Activated naive CD4-positive, alpha-beta T cell treated with anti-CD3 and anti-CD28 coated beads, Interleukin-2, amount 50 U/mL, for 24 hours (primary cell): ENCODE measurements around the gene EGFL8.
A peak's percentile ranks its signal among the peaks of the same experiment; 100 is the strongest.

Experiments used
- H3K27ac Mint-ChIP-seq: one replicate; pipeline ENCODE4 v1.8.0; 2021; ENCODE audit warnings: mild to moderate bottlenecking, mixed read lengths
- H3K27me3 Mint-ChIP-seq: one replicate; pipeline ENCODE4 v1.8.0; 2021; ENCODE audit warnings: mixed read lengths
- H3K36me3 Mint-ChIP-seq: one replicate; pipeline ENCODE4 v1.8.0; 2021; ENCODE audit warnings: mixed read lengths
- H3K4me1 Mint-ChIP-seq: one replicate; pipeline ENCODE4 v1.8.0; 2021; ENCODE audit warnings: mixed read lengths
- H3K4me3 Mint-ChIP-seq: one replicate; pipeline ENCODE4 v1.8.0; 2021; ENCODE audit warnings: mild to moderate bottlenecking, mixed read lengths
- H3K9me3 Mint-ChIP-seq: one replicate; pipeline ENCODE4 v1.8.0; 2021; ENCODE audit warnings: mixed read lengths

The EGFL8 gene

GRCh38 chr6:32152769-32153563 lies 11.4 kb upstream of the EGFL8 start:
- Mint-ChIP-seq H3K9me3 (no peaks in the 10 kb centered on the region), H3K36me3 (peaks cover 5% of the 10 kb centered on the region), H3K27me3 (peaks cover 4% of the 10 kb centered on the region), H3K4me1 (peaks cover 71% of the 10 kb centered on the region), H3K4me3 (peak overlapping the region; percentile 99), H3K27ac (peak overlapping the region; percentile 82)

GRCh38 chr6:32153564-32154513 lies 10.6 kb upstream of the EGFL8 start, which contains the start of gene PPT2:
Gene PPT2 (plus strand): TSS chr6:32154141. CDS start chr6:32154595, 454 bp downstream.
- Mint-ChIP-seq H3K36me3 (peaks cover 10% of the 10 kb centered on the region), H3K4me1 (peaks cover 63% of the 10 kb centered on the region), H3K4me3 (peak within 1 kb of the TSS; percentile 99), H3K27me3 (peaks cover 4% of the 10 kb centered on the region), H3K9me3 (no peaks in the 10 kb centered on the region), H3K27ac (peak within 1 kb of the TSS; percentile 94)

- no peaks in the 10 kb centered on the region for H3K9me3 Mint-ChIP-seq
- peaks cover 10% of the 10 kb centered on the region for H3K36me3 Mint-ChIP-seq
- peak overlapping the region; percentile 99 for H3K4me3 Mint-ChIP-seq
- peaks cover 59% of the 10 kb centered on the region for H3K4me1 Mint-ChIP-seq
- peaks cover 1% of the 10 kb centered on the region for H3K27me3 Mint-ChIP-seq
- H3K27ac Mint-ChIP-seq = peak overlapping the region; percentile 94
These were observed 9.8 kb upstream of the EGFL8 start for GRCh38 chr6:32154514-32155161.

GRCh38 chr6:32156891-32157290 lies 7.5 kb upstream of the EGFL8 start:
- no peak overlapping the region for H3K27ac Mint-ChIP-seq
- no peaks in the 10 kb centered on the region for H3K9me3 Mint-ChIP-seq
- no peak overlapping the region for H3K4me3 Mint-ChIP-seq
- peaks cover 42% of the 10 kb centered on the region for H3K4me1 Mint-ChIP-seq
- no peaks in the 10 kb centered on the region for H3K27me3 Mint-ChIP-seq
- peaks cover 10% of the 10 kb centered on the region for H3K36me3 Mint-ChIP-seq

GRCh38 chr6:32158052-32158451 lies 6.3 kb upstream of the EGFL8 start:
- H3K4me3 Mint-ChIP-seq = no peak overlapping the region
- no peaks in the 10 kb centered on the region for H3K9me3 Mint-ChIP-seq
- no peaks in the 10 kb centered on the region for H3K27me3 Mint-ChIP-seq
- no peak overlapping the region for H3K27ac Mint-ChIP-seq
- H3K4me1 Mint-ChIP-seq = peaks cover 31% of the 10 kb centered on the region
- H3K36me3 Mint-ChIP-seq = peaks cover 10% of the 10 kb centered on the region

GRCh38 chr6:32163559-32164258 lies 686 bp upstream of the EGFL8 start:
- Mint-ChIP-seq H3K27me3 (no peaks in the 10 kb centered on the region), H3K27ac (no peak overlapping the region), H3K4me3 (no peak overlapping the region), H3K4me1 (no peaks in the 10 kb centered on the region), H3K36me3 (peaks cover 11% of the 10 kb centered on the region), H3K9me3 (no peaks in the 10 kb centered on the region)

- H3K4me3 Mint-ChIP-seq = no peak overlapping the region
- H3K4me1 Mint-ChIP-seq = peaks cover 6% of the 10 kb centered on the region
- H3K27me3 Mint-ChIP-seq = no peaks in the 10 kb centered on the region
- no peaks in the 10 kb centered on the region for H3K9me3 Mint-ChIP-seq
- H3K27ac Mint-ChIP-seq = no peak overlapping the region
- H3K36me3 Mint-ChIP-seq = peaks cover 21% of the 10 kb centered on the region
These were observed 2.1 kb downstream of the EGFL8 start for GRCh38 chr6:32166411-32167061.

- H3K4me3 Mint-ChIP-seq = no peak overlapping the region
- peaks cover 6% of the 10 kb centered on the region for H3K4me1 Mint-ChIP-seq
- peak overlapping the region; percentile 74 for H3K27ac Mint-ChIP-seq
- peaks cover 21% of the 10 kb centered on the region for H3K36me3 Mint-ChIP-seq
- no peaks in the 10 kb centered on the region for H3K27me3 Mint-ChIP-seq
- H3K9me3 Mint-ChIP-seq = no peaks in the 10 kb centered on the region
These were observed 2.9 kb downstream of the EGFL8 start for GRCh38 chr6:32167154-32167760.

GRCh38 chr6:32167761-32168262 lies 3.4 kb downstream of the EGFL8 start:
- H3K36me3 Mint-ChIP-seq = peaks cover 21% of the 10 kb centered on the region
- peak overlapping the region; percentile 74 for H3K27ac Mint-ChIP-seq
- H3K4me1 Mint-ChIP-seq = peaks cover 11% of the 10 kb centered on the region
- H3K27me3 Mint-ChIP-seq = no peaks in the 10 kb centered on the region
- H3K4me3 Mint-ChIP-seq = no peak overlapping the region
- no peaks in the 10 kb centered on the region for H3K9me3 Mint-ChIP-seq

- Mint-ChIP-seq H3K27me3 (no peaks in the 10 kb centered on the region), H3K36me3 (peaks cover 19% of the 10 kb centered on the region), H3K9me3 (no peaks in the 10 kb centered on the region), H3K27ac (no peak overlapping the region), H3K4me1 (peaks cover 16% of the 10 kb centered on the region), H3K4me3 (no peak overlapping the region)
These were observed 4.0 kb downstream of the EGFL8 start for GRCh38 chr6:32168350-32168749.

- peaks cover 19% of the 10 kb centered on the region for H3K36me3 Mint-ChIP-seq
- H3K27me3 Mint-ChIP-seq = no peaks in the 10 kb centered on the region
- no peaks in the 10 kb centered on the region for H3K9me3 Mint-ChIP-seq
- H3K4me3 Mint-ChIP-seq = no peak overlapping the region
- H3K27ac Mint-ChIP-seq = peak overlapping the region; percentile 17
- peaks cover 22% of the 10 kb centered on the region for H3K4me1 Mint-ChIP-seq
These were observed 4.6 kb downstream of the EGFL8 start for GRCh38 chr6:32168807-32169591.

- H3K4me1 Mint-ChIP-seq = peaks cover 33% of the 10 kb centered on the region
- no peak overlapping the region for H3K27ac Mint-ChIP-seq
- H3K9me3 Mint-ChIP-seq = no peaks in the 10 kb centered on the region
- H3K4me3 Mint-ChIP-seq = no peak overlapping the region
- peaks cover 17% of the 10 kb centered on the region for H3K36me3 Mint-ChIP-seq
- H3K27me3 Mint-ChIP-seq = no peaks in the 10 kb centered on the region
These were observed 5.9 kb downstream of the EGFL8 start for GRCh38 chr6:32170294-32170693.

GRCh38 chr6:32171234-32171633 lies 6.8 kb downstream of the EGFL8 start:
- Mint-ChIP-seq H3K9me3 (no peaks in the 10 kb centered on the region), H3K4me3 (no peak overlapping the region), H3K27ac (no peak overlapping the region), H3K36me3 (peaks cover 16% of the 10 kb centered on the region), H3K4me1 (peaks cover 36% of the 10 kb centered on the region), H3K27me3 (no peaks in the 10 kb centered on the region)
